Measurements from ENCODE around the gene PSME2. TPM values are rescaled to one million over a fixed set of nuclear protein-coding genes. Genes with fewer than 3 reads are reported as not detected.

The PSME2 gene
- total RNA-seq, 1 donor from 2014 or later, result 138 TPM

- H3K4me3 ChIP-seq, result peak within 1 kb of the TSS; percentile 37
- ATAC-seq (peak; percentile 89), DNase-seq (peak; percentile 85)
- peaks cover 45% of the 10 kb centered on the region for H3K36me3 ChIP-seq
- peak within 1 kb of the TSS; percentile 17 for H3K27ac ChIP-seq
- TF ChIP-seq, protein P1, sequence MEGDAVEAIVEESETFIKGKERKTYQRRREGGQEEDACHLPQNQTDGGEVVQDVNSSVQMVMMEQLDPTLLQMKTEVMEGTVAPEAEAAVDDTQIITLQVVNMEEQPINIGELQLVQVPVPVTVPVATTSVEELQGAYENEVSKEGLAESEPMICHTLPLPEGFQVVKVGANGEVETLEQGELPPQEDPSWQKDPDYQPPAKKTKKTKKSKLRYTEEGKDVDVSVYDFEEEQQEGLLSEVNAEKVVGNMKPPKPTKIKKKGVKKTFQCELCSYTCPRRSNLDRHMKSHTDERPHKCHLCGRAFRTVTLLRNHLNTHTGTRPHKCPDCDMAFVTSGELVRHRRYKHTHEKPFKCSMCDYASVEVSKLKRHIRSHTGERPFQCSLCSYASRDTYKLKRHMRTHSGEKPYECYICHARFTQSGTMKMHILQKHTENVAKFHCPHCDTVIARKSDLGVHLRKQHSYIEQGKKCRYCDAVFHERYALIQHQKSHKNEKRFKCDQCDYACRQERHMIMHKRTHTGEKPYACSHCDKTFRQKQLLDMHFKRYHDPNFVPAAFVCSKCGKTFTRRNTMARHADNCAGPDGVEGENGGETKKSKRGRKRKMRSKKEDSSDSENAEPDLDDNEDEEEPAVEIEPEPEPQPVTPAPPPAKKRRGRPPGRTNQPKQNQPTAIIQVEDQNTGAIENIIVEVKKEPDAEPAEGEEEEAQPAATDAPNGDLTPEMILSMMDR (IDR thresholded peaks at IDR 0.05), result no peak
- H3K4me1 ChIP-seq, result peaks cover 4% of the 10 kb centered on the region
- no peaks in the 10 kb centered on the region for H3K9me3 ChIP-seq
- H3K27me3 ChIP-seq, result no peaks in the 10 kb centered on the region
- intact Hi-C loops (cut with DNase I), result no loop called here
These were observed 25.2 kb upstream of the PSME2 start, which contains the start of gene REC8 for GRCh38 chr14:24171422-24172260. Gene REC8 (plus strand): TSS chr14:24172080. CDS start chr14:24172553, 473 bp downstream.

DNA sequence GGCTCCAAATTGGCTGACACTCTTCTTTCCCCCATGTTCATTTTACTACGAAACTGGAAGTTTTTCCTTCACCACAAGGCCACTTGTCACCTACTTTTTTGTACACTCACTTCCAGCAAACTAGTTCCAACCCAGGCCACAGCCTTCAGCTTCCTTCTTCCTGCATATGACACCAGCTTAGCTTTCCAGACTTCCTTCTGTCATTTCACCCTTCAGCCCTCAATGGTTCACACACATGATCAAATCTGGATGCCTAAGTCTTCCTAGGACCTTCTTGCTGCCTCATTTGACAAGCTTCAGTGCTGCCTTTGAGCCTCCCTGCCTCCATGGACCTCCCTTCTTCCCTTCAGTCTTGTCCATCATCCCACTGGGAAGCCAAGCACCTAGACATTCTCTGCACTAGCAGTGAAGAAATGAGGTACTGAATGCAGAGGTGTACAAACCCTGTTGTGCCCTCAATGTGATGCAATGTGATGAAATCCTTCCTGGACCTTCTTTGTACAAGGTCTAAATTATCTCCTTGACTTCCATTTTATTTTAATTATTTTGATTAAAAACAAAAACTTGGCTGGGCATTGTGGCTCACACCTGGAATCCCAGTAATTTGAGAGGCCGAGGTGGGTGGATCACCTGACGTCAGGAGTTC, 21.2 kb upstream of the PSME2 start:
- no peak for DNase-seq
- intact Hi-C loops (cut with DNase I), result no loop called here
- TF ChIP-seq, protein P1 (IDR thresholded peaks at IDR 0.05), result no peak
- Histone ChIP-seq H3K27ac (peak overlapping the region; percentile 18), H3K4me3 (no peak overlapping the region), H3K36me3 (peaks cover 63% of the 10 kb centered on the region), H3K27me3 (no peaks in the 10 kb centered on the region), H3K9me3 (no peaks in the 10 kb centered on the region), H3K4me1 (peaks cover 13% of the 10 kb centered on the region)
- ATAC-seq, result peak; percentile 34

- intact Hi-C loops (cut with DNase I), result no loop called here
- Histone ChIP-seq H3K4me3 (no peak overlapping the region), H3K27ac (no peak overlapping the region), H3K27me3 (no peaks in the 10 kb centered on the region), H3K9me3 (no peaks in the 10 kb centered on the region), H3K36me3 (peaks cover 68% of the 10 kb centered on the region), H3K4me1 (peaks cover 18% of the 10 kb centered on the region)
- DNase-seq (no peak), ATAC-seq (no peak)
- TF ChIP-seq, protein P1 (IDR thresholded peaks at IDR 0.05), result no peak
These were observed 19.4 kb upstream of the PSME2 start for GRCh38 chr14:24165785-24166184.

DNA sequence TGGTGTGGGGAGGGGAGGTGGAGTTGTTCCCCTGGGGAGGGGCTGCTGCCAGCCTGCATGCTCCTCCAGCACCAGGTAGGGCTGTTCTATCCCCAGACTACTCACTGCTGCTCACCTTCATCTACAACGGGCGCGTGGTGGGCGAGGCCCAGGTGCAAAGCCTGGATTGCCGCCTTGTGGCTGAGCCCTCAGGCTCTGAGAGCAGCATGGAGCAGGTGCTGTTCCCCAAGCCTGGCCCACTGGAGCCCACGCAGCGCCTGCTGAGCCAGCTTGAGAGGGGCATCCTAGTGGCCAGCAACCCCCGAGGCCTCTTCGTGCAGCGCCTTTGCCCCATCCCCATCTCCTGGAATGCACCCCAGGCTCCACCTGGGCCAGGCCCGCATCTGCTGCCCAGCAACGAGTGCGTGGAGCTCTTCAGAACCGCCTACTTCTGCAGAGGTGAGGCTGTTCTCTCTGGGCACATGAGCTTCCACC, 18.1 kb upstream of the PSME2 start:
- no peak overlapping the region for H3K4me3 ChIP-seq
- DNase-seq (no peak), ATAC-seq (no peak)
- TF ChIP-seq, protein P1 (IDR thresholded peaks at IDR 0.05), result no peak
- H3K27ac ChIP-seq, result no peak overlapping the region
- no peaks in the 10 kb centered on the region for H3K9me3 ChIP-seq
- peaks cover 76% of the 10 kb centered on the region for H3K36me3 ChIP-seq
- peaks cover 23% of the 10 kb centered on the region for H3K4me1 ChIP-seq
- intact Hi-C loops (cut with DNase I), result no loop called here
- H3K27me3 ChIP-seq, result no peaks in the 10 kb centered on the region

DNA sequence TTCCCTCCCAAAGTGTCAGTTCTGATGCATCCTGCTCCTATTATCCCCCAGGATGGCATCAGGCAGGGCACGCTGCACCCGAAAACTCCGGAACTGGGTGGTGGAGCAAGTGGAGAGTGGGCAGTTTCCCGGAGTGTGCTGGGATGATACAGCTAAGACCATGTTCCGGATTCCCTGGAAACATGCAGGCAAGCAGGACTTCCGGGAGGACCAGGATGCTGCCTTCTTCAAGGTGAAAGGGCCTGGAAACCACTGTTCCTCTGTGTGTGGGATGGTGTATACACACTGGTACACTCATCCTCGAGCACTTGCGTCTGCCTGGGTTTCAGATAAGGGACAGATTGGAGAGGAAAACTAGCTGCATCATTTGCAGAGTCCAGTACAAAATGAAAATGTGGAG, 15.7 kb upstream of the PSME2 start:
- Histone ChIP-seq H3K9me3 (no peaks in the 10 kb centered on the region), H3K36me3 (peaks cover 74% of the 10 kb centered on the region), H3K27me3 (no peaks in the 10 kb centered on the region), H3K4me1 (peaks cover 23% of the 10 kb centered on the region), H3K4me3 (peak overlapping the region; percentile 64), H3K27ac (peak overlapping the region; percentile 88)
- DNase-seq (no peak), ATAC-seq (peak; percentile 1)
- intact Hi-C loops (cut with DNase I), result no loop called here
- TF ChIP-seq, protein P1 (IDR thresholded peaks at IDR 0.05), result no peak
